Parathyroid adenoma (tissue), 2 donors: Measurements from ENCODE around the gene DCAF6.

Source experiments
- H2AFZ ChIP-seq: fragments of 300-600 bp; sonication (generic); one replicate; pipeline ENCODE4 v1.7.0; 2017; ENCODE audit warnings: antibody characterized with exemption, mild to moderate bottlenecking
- H3K27ac ChIP-seq: fragments of 300-600 bp; sonication (generic); one replicate; pipeline ENCODE4 v1.7.0; 2017
- H3K27me3 ChIP-seq: fragments of 300-600 bp; sonication (generic); one replicate; pipeline ENCODE4 v1.7.0; 2017; ENCODE audit warnings: low read length; ENCODE audit not compliant: control insufficient read depth, insufficient read depth
- H3K36me3 ChIP-seq: fragments of 300-600 bp; sonication (generic); one replicate; pipeline ENCODE4 v1.7.0; 2017; ENCODE audit warnings: low read length; ENCODE audit not compliant: control insufficient read depth, insufficient read depth
- H3K4me1 ChIP-seq: fragments of 300-600 bp; sonication (generic); one replicate; pipeline ENCODE4 v1.7.0; 2017; ENCODE audit warnings: control low read depth
- H3K4me2 ChIP-seq: fragments of 300-600 bp; sonication (generic); one replicate; pipeline ENCODE4 v1.7.0; 2017; ENCODE audit warnings: low read length
- H3K4me3 ChIP-seq: fragments of 300-600 bp; sonication (generic); one replicate; pipeline ENCODE4 v1.7.0; 2017; ENCODE audit warnings: low read depth, low read length
- H3K79me2 ChIP-seq: fragments of 300-600 bp; sonication (generic); one replicate; pipeline ENCODE4 v1.7.0; 2017; ENCODE audit warnings: control low read depth
- H3K9ac ChIP-seq: fragments of 300-600 bp; sonication (generic); one replicate; pipeline ENCODE4 v1.7.0; 2017; ENCODE audit warnings: mild to moderate bottlenecking
- H3K9me3 ChIP-seq: fragments of 300-600 bp; sonication (generic); one replicate; pipeline ENCODE4 v1.7.0; 2017; ENCODE audit warnings: low read length; ENCODE audit not compliant: control insufficient read depth
- TF ChIP-seq, protein P1 (sequence below): fragments of 300-600 bp; sonication (generic); IDR thresholded peaks from one replicate; pipeline ENCODE4 v1.7.0; 2017; ENCODE audit warnings: antibody characterized with exemption, mild to moderate bottlenecking
- donor health status: primary hyperparathyroidism.

The DCAF6 gene

DNA sequence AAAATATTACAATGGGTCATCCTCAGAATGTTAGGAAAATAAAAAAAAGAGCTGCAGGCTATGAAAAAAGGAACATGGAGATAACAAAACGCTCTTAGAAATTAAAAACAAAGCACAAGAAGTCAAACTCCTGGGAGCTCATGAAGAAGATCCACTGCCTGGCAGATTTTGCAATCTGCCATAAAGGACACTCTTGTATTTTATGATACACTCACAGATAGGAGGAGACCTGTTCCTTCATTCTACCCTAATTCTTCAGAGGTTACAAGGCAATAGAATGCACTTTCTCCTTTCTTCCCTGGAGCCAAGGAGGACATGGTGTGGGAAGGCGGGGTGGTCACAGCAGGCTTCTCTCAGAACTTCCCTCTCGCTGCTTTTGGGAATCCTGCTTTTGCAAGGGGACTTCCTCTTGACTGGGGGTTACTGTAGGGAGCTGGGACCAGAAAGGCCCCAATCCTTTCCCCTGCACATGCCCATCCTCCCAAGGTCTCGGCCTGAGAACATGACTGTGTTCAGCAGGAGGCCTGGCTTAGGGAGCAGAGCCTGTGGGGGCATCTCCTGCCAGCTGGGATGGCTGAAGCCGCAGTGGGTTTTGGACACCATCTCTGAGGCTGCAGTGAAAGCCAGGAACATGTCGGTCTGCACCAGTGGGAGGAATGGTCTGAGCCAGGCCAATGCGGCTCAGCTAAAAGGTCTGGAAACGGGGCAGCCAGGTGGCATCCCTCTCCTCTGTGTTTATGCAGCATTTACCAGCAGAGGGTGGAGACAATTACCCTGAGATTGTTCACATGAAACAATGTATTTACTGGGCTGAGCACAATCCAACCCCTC lies 155.5 kb downstream of the DCAF6 start:
- Histone ChIP-seq H3K79me2 (no peaks in the 10 kb centered on the region), H2AFZ (no peak overlapping the region), H3K4me3 (no peak overlapping the region), H3K36me3 (no peaks in the 10 kb centered on the region), H3K27ac (no peak overlapping the region), H3K27me3 (no peaks in the 10 kb centered on the region), H3K4me1 (no peaks in the 10 kb centered on the region), H3K9ac (no peak overlapping the region), H3K4me2 (no peak overlapping the region), H3K9me3 (no peaks in the 10 kb centered on the region)
- TF ChIP-seq, protein P1, sequence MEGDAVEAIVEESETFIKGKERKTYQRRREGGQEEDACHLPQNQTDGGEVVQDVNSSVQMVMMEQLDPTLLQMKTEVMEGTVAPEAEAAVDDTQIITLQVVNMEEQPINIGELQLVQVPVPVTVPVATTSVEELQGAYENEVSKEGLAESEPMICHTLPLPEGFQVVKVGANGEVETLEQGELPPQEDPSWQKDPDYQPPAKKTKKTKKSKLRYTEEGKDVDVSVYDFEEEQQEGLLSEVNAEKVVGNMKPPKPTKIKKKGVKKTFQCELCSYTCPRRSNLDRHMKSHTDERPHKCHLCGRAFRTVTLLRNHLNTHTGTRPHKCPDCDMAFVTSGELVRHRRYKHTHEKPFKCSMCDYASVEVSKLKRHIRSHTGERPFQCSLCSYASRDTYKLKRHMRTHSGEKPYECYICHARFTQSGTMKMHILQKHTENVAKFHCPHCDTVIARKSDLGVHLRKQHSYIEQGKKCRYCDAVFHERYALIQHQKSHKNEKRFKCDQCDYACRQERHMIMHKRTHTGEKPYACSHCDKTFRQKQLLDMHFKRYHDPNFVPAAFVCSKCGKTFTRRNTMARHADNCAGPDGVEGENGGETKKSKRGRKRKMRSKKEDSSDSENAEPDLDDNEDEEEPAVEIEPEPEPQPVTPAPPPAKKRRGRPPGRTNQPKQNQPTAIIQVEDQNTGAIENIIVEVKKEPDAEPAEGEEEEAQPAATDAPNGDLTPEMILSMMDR: no peak

DNA sequence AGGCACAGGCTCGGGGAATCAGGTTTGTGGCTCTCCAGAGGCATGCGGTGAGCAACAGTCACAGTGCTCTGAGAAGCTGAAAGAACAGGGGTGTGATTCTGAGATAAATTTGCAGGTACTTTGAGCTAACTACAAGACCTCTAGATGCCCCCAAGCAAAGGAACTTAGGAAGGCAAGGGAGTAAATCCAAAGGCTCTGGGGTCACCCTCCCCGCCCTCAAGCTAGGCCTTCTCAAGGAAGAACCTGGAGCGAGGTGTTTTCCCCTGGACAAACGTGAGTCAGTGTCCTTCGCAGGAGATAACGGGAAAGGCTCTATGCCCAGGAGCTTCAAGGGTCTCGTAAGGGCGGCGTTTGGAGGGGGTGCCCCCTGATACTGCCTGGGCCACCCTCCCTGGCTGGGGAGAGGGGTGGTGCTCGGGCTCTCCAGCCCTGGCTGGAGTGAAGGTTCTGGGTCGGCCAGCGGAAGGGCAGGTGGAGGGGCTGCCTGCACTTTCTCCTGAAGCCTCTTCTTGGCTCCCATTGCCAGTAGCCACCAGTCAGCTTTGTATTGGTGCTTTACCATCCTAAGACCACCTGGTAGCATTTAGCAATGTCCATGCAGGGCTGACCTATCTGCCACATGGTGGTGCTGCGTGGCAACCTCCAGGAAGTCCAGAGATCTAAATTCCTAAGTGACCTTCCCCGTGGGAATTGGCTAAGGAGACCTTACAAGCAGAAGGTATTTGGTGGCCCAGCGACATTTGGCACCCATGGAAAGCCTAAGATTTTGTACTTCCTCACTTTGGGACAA lies 156.3 kb downstream of the DCAF6 start:
- Histone ChIP-seq H3K27ac (no peak overlapping the region), H3K9me3 (no peaks in the 10 kb centered on the region), H3K4me1 (no peaks in the 10 kb centered on the region), H2AFZ (no peak overlapping the region), H3K36me3 (no peaks in the 10 kb centered on the region), H3K4me3 (no peak overlapping the region), H3K9ac (no peak overlapping the region), H3K79me2 (no peaks in the 10 kb centered on the region), H3K27me3 (no peaks in the 10 kb centered on the region), H3K4me2 (no peak overlapping the region)
- TF ChIP-seq, protein P1: no peak

DNA sequence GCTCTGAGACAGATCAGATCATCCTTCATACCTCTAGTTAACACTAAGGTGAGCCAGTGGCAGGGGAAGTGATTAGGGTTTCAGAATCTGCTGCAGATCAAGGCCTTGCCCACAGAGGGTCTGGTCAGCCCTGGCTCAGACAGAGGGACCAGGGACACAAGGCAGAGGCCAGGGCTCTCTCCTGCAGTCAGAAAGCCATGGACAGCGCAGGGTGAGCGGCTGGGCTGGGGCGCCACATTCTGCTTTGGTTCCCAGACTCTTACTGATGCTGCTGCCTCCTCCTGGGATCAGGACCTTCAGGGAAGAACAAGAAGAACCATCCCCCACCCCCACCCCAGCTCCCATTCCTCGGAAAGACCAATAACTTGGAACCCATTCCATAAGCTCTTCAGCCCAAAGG lies 157.1 kb downstream of the DCAF6 start:
- no peak overlapping the region for H3K4me3 ChIP-seq
- no peaks in the 10 kb centered on the region for H3K9me3 ChIP-seq
- no peaks in the 10 kb centered on the region for H3K27me3 ChIP-seq
- H3K79me2 ChIP-seq: no peaks in the 10 kb centered on the region
- no peaks in the 10 kb centered on the region for H3K36me3 ChIP-seq
- TF ChIP-seq, protein P1: no peak
- H3K27ac ChIP-seq: no peak overlapping the region
- no peak overlapping the region for H2AFZ ChIP-seq
- no peaks in the 10 kb centered on the region for H3K4me1 ChIP-seq
- no peak overlapping the region for H3K9ac ChIP-seq
- H3K4me2 ChIP-seq: no peak overlapping the region

DNA sequence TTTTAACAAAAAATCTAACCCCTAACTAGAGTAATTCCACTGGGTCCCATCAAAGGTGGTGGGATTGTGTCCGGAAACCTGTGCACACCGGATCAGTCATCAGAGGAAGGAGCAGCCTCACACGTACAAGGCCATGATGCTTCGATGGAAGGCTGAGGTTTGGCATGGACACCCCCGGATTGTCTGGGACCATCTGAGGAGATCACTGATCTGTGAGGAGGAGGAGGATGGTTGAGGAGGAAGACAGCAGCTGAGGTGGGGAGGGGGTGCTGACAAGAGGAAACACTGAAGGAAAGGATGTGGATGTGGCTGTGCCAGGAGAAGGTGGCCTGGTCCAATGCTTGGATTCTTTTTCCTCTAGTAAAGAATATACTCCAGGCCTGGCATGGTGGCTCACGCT lies 159.0 kb downstream of the DCAF6 start:
- TF ChIP-seq, protein P1: no peak
- no peaks in the 10 kb centered on the region for H3K27me3 ChIP-seq
- H3K36me3 ChIP-seq: no peaks in the 10 kb centered on the region
- H2AFZ ChIP-seq: no peak overlapping the region
- no peak overlapping the region for H3K9ac ChIP-seq
- H3K79me2 ChIP-seq: no peaks in the 10 kb centered on the region
- H3K4me3 ChIP-seq: no peak overlapping the region
- no peak overlapping the region for H3K4me2 ChIP-seq
- H3K27ac ChIP-seq: no peak overlapping the region
- no peaks in the 10 kb centered on the region for H3K9me3 ChIP-seq
- peaks cover 3% of the 10 kb centered on the region for H3K4me1 ChIP-seq
